DND-41 (cell line): ENCODE results near the gene OR51F2.
"Not testable (repeated sequence)": the region's sequence is repeated elsewhere in the genome, so short reads cannot be mapped to it uniquely, and the experiment has no call there.

Experiments
- ATAC-seq: fragments of 200-7000 bp; cut with Tn5 transposase; 3 replicates; pipeline ENCODE4 v1.9.1; 2021; ENCODE audit warnings: low read depth; ENCODE audit not compliant: insufficient read depth
- DNase-seq: peaks from one replicate; pipeline ENCODE4 v3.0.0-alpha.2; 2020
- H2AFZ ChIP-seq: 2 replicates; pipeline ENCODE4 v1.6.0; 2012; ENCODE audit warnings: low read depth, low read length
- H3K27ac ChIP-seq: 2 replicates; pipeline ENCODE4 v1.5.1; 2012; ENCODE audit warnings: low read length, inconsistent platforms
- H3K27me3 ChIP-seq: fragments of 200-600 bp; sonication (generic); 2 replicates; pipeline ENCODE4 v1.6.0; 2012; ENCODE audit warnings: low read length, mild to moderate bottlenecking, inconsistent platforms; ENCODE audit not compliant: insufficient read depth, poor library complexity
- H3K36me3 ChIP-seq: 2 replicates; pipeline ENCODE4 v1.5.1; 2012; ENCODE audit warnings: low read length, inconsistent platforms; ENCODE audit not compliant: insufficient read depth
- H3K4me1 ChIP-seq: 2 replicates; pipeline ENCODE4 v1.5.1; 2012; ENCODE audit warnings: mild to moderate bottlenecking, low read length; ENCODE audit not compliant: insufficient read depth
- H3K4me2 ChIP-seq: 2 replicates; pipeline ENCODE4 v1.6.0; 2012; ENCODE audit warnings: mild to moderate bottlenecking, moderate library complexity, low read length, inconsistent platforms; ENCODE audit not compliant: insufficient read depth
- H3K4me3 ChIP-seq, 2 experiments: fragments of 200-600 bp in 1 of 2; shearing (Covaris generic) in 1 of 2; 2 replicates each; pipeline ENCODE4 v1.5.1; 2012 to 2016; ENCODE audit warnings: inconsistent platforms in 2 of 2, low read length in 2 of 2, mild to moderate bottlenecking in 2 of 2, low read depth in 1 of 2, moderate library complexity in 1 of 2
- H3K79me2 ChIP-seq: 2 replicates; pipeline ENCODE4 v1.6.0; 2012; ENCODE audit warnings: low read length, inconsistent platforms; ENCODE audit not compliant: insufficient read depth
- H3K9ac ChIP-seq: 2 replicates; pipeline ENCODE4 v1.6.0; 2012; ENCODE audit warnings: low read depth, mild to moderate bottlenecking, inconsistent platforms, low read length, moderate library complexity
- H3K9me3 ChIP-seq: 2 replicates; pipeline ENCODE4 v1.5.1; 2012; ENCODE audit warnings: low read length, moderate library complexity, mild to moderate bottlenecking, inconsistent platforms; ENCODE audit not compliant: insufficient read depth, severe bottlenecking
- H4K20me1 ChIP-seq: 2 replicates; pipeline ENCODE4 v1.6.0; 2012; ENCODE audit warnings: low read length; ENCODE audit not compliant: insufficient read depth
- EZH2 ChIP-seq: IDR thresholded peaks from 3 replicates; pipeline ENCODE4 v1.6.1; 2012; ENCODE audit warnings: borderline replicate concordance, low read depth, mild to moderate bottlenecking, moderate library complexity, low read length, inconsistent platforms; ENCODE audit not compliant: severe bottlenecking
- TF ChIP-seq, protein P1 (sequence below): IDR thresholded peaks from 2 replicates; pipeline ENCODE4 v1.5.1; 2012; ENCODE audit warnings: borderline replicate concordance, low read length, moderate library complexity, mild to moderate bottlenecking; ENCODE audit not compliant: poor library complexity, severe bottlenecking; ENCODE audit errors: extremely low read depth

The OR51F2 gene

DNA sequence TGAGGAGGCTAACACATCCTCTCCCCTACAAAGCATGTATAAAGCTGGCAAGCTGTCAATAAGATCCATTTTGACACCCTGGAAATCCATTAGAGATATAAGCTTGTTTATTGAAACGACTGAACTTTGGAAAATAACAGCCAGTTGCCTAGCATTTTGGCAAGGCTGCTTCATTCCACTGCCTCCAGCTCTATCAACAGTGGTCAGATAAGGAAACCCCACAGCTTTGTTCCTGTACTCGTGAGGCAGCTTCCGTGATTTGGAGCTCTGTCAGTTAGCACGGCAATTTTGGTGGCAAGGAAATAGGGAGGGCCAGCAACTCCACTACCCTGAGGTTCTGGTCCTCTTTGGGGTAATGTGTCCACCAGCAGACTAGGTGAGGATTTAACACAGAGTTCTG lies 29.9 kb downstream of the OR51F2 start:
- H3K27me3 ChIP-seq, result peaks cover 7% of the 10 kb centered on the region
- H3K4me1 ChIP-seq, result no peaks in the 10 kb centered on the region
- no peaks in the 10 kb centered on the region for H3K9me3 ChIP-seq
- TF ChIP-seq EZH2, result no peak
- TF ChIP-seq, protein P1, sequence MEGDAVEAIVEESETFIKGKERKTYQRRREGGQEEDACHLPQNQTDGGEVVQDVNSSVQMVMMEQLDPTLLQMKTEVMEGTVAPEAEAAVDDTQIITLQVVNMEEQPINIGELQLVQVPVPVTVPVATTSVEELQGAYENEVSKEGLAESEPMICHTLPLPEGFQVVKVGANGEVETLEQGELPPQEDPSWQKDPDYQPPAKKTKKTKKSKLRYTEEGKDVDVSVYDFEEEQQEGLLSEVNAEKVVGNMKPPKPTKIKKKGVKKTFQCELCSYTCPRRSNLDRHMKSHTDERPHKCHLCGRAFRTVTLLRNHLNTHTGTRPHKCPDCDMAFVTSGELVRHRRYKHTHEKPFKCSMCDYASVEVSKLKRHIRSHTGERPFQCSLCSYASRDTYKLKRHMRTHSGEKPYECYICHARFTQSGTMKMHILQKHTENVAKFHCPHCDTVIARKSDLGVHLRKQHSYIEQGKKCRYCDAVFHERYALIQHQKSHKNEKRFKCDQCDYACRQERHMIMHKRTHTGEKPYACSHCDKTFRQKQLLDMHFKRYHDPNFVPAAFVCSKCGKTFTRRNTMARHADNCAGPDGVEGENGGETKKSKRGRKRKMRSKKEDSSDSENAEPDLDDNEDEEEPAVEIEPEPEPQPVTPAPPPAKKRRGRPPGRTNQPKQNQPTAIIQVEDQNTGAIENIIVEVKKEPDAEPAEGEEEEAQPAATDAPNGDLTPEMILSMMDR, result no peak
- no peaks in the 10 kb centered on the region for H3K36me3 ChIP-seq
- DNase-seq, result no peak
- no peak overlapping the region for H3K27ac ChIP-seq
- peaks cover 3% of the 10 kb centered on the region; the same call in 1 of the 2 replicates for H4K20me1 ChIP-seq
- ATAC-seq, result no peak
- no peaks in the 10 kb centered on the region for H3K79me2 ChIP-seq
- no peak overlapping the region for H2AFZ ChIP-seq
- H3K9ac ChIP-seq, result no peak overlapping the region
- no peak overlapping the region for H3K4me2 ChIP-seq
- H3K4me3 ChIP-seq, result no peak overlapping the region

DNA sequence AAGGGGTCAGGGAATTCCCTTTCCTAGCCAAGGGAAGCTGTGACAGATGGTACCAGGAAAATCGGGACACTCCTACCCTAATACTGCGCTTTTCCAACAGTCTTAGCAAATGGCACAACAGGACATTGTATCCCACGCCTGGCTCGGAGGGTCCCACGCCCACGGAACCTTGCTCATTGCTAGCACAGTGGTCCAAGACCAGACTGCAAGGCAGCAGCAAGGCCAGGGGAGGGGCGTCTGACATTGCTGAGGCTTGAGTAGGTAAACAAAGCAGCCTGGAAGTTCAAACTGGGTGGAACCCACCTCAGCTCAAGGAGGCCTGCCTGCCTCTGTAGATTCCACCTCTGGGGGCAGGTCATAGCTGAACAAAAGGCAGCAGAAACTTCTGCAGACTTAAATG lies 33.2 kb downstream of the OR51F2 start:
- H3K9ac ChIP-seq, H3K27me3 ChIP-seq: not testable (repeated sequence)

DNA sequence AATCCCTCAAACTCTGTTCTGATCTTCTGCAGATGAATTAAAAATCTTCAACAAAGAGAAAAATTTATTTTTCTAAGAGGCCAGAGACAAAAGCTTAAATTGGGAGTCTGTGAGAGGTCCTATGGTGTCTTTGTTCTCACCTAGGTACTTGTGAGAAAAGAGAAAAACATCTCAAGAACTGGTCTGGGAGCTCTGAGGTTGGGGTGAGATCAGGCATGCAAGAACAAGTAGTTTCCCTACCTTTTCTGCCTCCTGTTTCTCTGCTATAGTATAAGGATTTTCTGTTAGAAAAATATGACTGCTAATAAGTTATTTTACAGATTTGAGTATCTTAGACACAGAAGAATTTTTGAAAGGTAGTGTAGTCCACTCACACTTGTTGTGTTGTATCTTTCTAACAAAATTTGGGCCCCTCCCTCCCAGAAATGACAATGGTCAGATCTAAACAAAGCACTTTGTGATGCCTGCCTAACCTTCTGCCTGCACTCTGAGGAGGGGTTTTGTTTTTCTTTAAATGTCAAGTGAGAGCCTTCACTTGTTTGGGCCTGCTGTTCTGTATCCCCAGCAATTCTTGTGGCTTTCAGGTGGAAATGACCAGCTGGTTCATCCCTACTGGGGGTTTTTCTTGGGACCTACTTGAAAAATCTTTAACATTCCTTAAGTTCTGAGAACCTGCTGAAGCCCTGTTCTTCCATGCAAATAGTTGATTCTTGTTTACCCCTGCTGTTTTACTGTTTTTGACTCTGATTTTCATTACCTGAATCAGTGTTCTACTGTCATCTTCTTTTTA lies 41.5 kb downstream of the OR51F2 start:
- no peak overlapping the region for H3K4me3 ChIP-seq
- ATAC-seq (no peak), DNase-seq (no peak)
- no peak overlapping the region for H3K4me2 ChIP-seq
- TF ChIP-seq, protein P1, result no peak
- no peak for TF ChIP-seq EZH2
- no peaks in the 10 kb centered on the region for H3K9me3 ChIP-seq
- H3K4me1 ChIP-seq, result no peaks in the 10 kb centered on the region
- H2AFZ ChIP-seq, result no peak overlapping the region
- H3K27me3 ChIP-seq, result no peaks in the 10 kb centered on the region
- H4K20me1 ChIP-seq, result no peaks in the 10 kb centered on the region
- no peaks in the 10 kb centered on the region for H3K79me2 ChIP-seq
- H3K27ac ChIP-seq, result no peak overlapping the region
- H3K9ac ChIP-seq, result no peak overlapping the region
- H3K36me3 ChIP-seq, result no peaks in the 10 kb centered on the region

More for the DNA sequence above, 33.2 kb downstream of the OR51F2 start:
- not testable (repeated sequence) for ATAC-seq, H4K20me1 ChIP-seq, H2AFZ ChIP-seq, H3K4me1 ChIP-seq, DNase-seq, H3K4me3 ChIP-seq, H3K79me2 ChIP-seq, H3K4me2 ChIP-seq, H3K27ac ChIP-seq, H3K36me3 ChIP-seq, H3K9me3 ChIP-seq

DNA sequence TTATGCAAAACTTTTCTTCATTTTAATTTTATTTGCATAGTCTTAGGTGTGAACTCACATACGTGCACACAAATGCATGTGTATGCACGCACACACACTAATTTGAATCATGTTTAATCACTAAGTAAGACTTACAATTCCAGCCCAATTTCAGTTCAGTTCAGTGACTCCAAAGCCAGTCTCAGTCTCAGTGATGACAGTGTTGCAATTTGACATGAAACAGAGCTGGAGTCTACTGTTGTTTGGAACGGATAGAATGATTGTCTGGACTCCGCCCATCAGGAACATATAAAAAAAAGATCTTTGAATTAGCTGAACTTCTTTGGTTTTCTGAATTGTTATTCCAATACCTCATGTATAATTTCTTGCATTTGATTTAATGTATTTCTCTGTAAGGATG lies 42.8 kb downstream of the OR51F2 start:
- H3K4me1 ChIP-seq, result no peaks in the 10 kb centered on the region
- no peaks in the 10 kb centered on the region for H3K27me3 ChIP-seq
- DNase-seq (no peak), ATAC-seq (no peak)
- TF ChIP-seq, protein P1, result no peak
- no peak for TF ChIP-seq EZH2
- no peaks in the 10 kb centered on the region for H3K9me3 ChIP-seq
- no peaks in the 10 kb centered on the region for H3K79me2 ChIP-seq
- H3K4me2 ChIP-seq, result no peak overlapping the region
- no peak overlapping the region for H2AFZ ChIP-seq
- H3K9ac ChIP-seq, result no peak overlapping the region
- no peaks in the 10 kb centered on the region for H3K36me3 ChIP-seq
- H3K4me3 ChIP-seq, result no peak overlapping the region
- no peaks in the 10 kb centered on the region for H4K20me1 ChIP-seq
- no peak overlapping the region for H3K27ac ChIP-seq
